IPS-18a (cell line): ENCODE results near the gene TRPV5.

Experiments used
- H3K27ac ChIP-seq: one replicate; pipeline ENCODE4 v1.5.1; 2013; ENCODE audit warnings: low read length
- H3K27me3 ChIP-seq: one replicate; pipeline ENCODE4 v1.6.1; 2013; ENCODE audit warnings: mild to moderate bottlenecking, low read length; ENCODE audit not compliant: control insufficient read depth, insufficient read depth
- H3K36me3 ChIP-seq: one replicate; pipeline ENCODE4 v1.6.1; 2013; ENCODE audit warnings: low read depth, low read length; ENCODE audit not compliant: control insufficient read depth
- H3K4me1 ChIP-seq: one replicate; pipeline ENCODE4 v1.6.1; 2013; ENCODE audit warnings: low read depth, low read length; ENCODE audit not compliant: control insufficient read depth
- H3K4me3 ChIP-seq: one replicate; pipeline ENCODE4 v1.5.1; 2013; ENCODE audit warnings: low read length
- H3K9ac ChIP-seq: one replicate; pipeline ENCODE4 v1.6.1; 2013; ENCODE audit warnings: mild to moderate bottlenecking, low read length, moderate library complexity
- H3K9me3 ChIP-seq: one replicate; pipeline ENCODE4 v1.6.1; 2013; ENCODE audit warnings: low read depth, low read length; ENCODE audit not compliant: control insufficient read depth

Gene TRPV5

DNA sequence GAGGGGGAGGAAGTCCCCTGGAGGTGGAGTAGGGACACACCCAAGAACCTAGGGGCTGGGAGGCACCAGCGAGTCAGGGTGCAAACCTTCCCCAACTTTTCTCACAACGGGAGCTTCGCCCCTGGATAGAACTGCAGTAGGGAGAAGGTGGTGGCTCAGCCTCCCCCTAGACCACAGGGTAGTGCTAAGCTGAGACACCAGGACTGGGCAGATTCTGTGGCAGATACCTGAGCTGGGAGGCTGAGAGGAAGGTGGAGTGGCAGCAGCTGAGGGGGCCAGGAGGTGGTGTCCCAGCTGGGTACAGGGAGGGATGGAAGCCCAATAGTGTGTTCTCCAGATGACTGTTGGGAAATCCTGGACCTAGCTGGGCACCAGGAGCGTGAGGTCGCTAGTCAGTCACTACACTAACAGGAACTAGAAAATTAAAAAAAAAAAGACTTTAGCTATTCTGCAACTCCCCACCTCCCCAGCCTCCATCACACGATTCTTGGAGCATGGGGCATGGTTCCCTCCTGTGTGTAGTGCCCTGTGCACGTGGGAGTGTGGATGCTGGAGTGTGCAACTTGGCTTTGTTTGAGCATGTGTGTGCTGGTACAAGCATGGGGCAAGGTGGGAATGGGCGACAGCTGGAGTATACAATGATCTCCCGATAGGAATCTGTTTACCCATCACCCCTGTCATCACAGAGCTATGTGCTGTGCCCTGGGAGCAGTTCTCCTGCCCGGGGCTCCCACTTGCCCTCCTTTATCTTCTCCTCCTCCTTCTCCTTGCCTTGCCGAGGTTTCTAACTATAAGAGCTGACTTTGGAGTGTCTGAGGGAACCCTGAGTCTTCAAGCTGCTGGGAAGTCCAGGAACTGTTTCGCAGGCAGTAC, 39.2 kb downstream of the TRPV5 start:
- H3K4me3 ChIP-seq, result no peak overlapping the region
- H3K9me3 ChIP-seq, result no peaks in the 10 kb centered on the region
- peaks cover 3% of the 10 kb centered on the region for H3K4me1 ChIP-seq
- H3K27ac ChIP-seq, result no peak overlapping the region
- H3K9ac ChIP-seq, result no peak overlapping the region
- H3K36me3 ChIP-seq, result no peaks in the 10 kb centered on the region
- no peaks in the 10 kb centered on the region for H3K27me3 ChIP-seq

DNA sequence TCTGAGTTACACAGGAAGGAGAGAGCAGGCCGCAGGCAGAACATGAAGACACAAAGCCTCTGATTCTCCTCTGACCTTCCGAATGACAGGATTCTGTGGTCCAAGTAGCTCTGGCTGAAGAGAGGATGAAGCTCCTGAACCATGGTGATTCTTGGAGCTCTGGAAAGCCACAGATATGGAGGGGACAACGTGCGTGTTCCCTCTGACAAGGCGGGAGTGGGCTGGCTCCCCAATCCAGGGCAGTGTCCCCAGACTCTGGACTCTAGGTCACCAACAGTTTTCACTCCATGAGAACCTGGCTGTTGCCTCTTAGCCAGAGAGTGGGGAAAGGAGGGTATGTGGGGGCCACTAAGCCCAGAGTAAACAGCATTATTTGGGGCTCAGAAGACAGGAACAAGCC, 40.6 kb downstream of the TRPV5 start:
- H3K9ac ChIP-seq, result no peak overlapping the region

GRCh38 chr7:142891490-142892082, 42.0 kb downstream of the TRPV5 start:
- Histone ChIP-seq H3K27ac (no peak overlapping the region), H3K36me3 (no peaks in the 10 kb centered on the region), H3K4me3 (no peak overlapping the region), H3K9me3 (no peaks in the 10 kb centered on the region), H3K4me1 (no peaks in the 10 kb centered on the region), H3K9ac (no peak overlapping the region), H3K27me3 (no peaks in the 10 kb centered on the region)

More for the DNA sequence above, 40.6 kb downstream of the TRPV5 start:
- Histone ChIP-seq H3K27ac (no peak overlapping the region), H3K4me3 (no peak overlapping the region), H3K9me3 (no peaks in the 10 kb centered on the region), H3K27me3 (no peaks in the 10 kb centered on the region), H3K36me3 (no peaks in the 10 kb centered on the region), H3K4me1 (no peaks in the 10 kb centered on the region)

DNA sequence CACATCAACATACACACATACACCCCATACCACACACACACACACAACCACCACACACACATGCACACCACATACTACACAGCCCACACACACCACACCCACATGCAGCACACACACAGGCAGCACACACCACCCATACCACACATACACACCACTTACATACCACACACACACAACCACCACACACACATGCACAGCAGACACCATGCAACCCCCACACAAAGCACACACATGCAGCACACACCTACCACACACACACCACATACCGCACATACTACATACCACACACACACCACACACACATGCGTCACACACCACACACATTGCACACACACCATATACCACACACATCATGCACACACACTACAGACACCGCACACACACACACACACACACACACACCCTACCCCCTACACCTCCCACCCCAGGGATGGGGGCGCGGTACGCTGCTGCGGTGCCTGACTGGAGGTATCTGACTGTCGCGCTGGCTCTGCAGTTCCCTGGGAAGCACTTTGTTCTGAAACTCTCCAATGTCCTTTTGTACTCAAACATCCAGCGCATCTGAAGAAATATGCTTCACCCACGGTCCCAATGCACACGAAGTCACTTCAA, 42.6 kb downstream of the TRPV5 start:
- Histone ChIP-seq H3K4me3 (no peak overlapping the region), H3K27me3 (no peaks in the 10 kb centered on the region), H3K27ac (no peak overlapping the region), H3K36me3 (no peaks in the 10 kb centered on the region), H3K4me1 (no peaks in the 10 kb centered on the region), H3K9ac (no peak overlapping the region), H3K9me3 (no peaks in the 10 kb centered on the region)

GRCh38 chr7:142889816-142890215, 43.7 kb downstream of the TRPV5 start:
- H3K27ac ChIP-seq, result no peak overlapping the region
- H3K4me1 ChIP-seq, result no peaks in the 10 kb centered on the region
- H3K27me3 ChIP-seq, result no peaks in the 10 kb centered on the region
- H3K9me3 ChIP-seq, result no peaks in the 10 kb centered on the region
- no peak overlapping the region for H3K4me3 ChIP-seq
- H3K9ac ChIP-seq, result no peak overlapping the region
- H3K36me3 ChIP-seq, result no peaks in the 10 kb centered on the region

GRCh38 chr7:142887282-142888015, 46.1 kb downstream of the TRPV5 start:
- Histone ChIP-seq H3K27ac (no peak overlapping the region), H3K9me3 (no peaks in the 10 kb centered on the region), H3K4me3 (no peak overlapping the region), H3K36me3 (no peaks in the 10 kb centered on the region), H3K9ac (no peak overlapping the region), H3K4me1 (no peaks in the 10 kb centered on the region), H3K27me3 (no peaks in the 10 kb centered on the region)

GRCh38 chr7:142886866-142887265, 46.7 kb downstream of the TRPV5 start:
- H3K36me3 ChIP-seq, result no peaks in the 10 kb centered on the region
- H3K27ac ChIP-seq, result no peak overlapping the region
- H3K9ac ChIP-seq, result no peak overlapping the region
- H3K9me3 ChIP-seq, result no peaks in the 10 kb centered on the region
- H3K4me3 ChIP-seq, result no peak overlapping the region
- H3K4me1 ChIP-seq, result no peaks in the 10 kb centered on the region
- H3K27me3 ChIP-seq, result no peaks in the 10 kb centered on the region

- Histone ChIP-seq H3K4me1 (no peaks in the 10 kb centered on the region), H3K27ac (no peak within 1 kb of the TSS), H3K4me3 (no peak within 1 kb of the TSS), H3K27me3 (no peaks in the 10 kb centered on the region), H3K36me3 (no peaks in the 10 kb centered on the region), H3K9ac (no peak within 1 kb of the TSS), H3K9me3 (no peaks in the 10 kb centered on the region)
These were observed 48.0 kb downstream of the TRPV5 start, which contains the start of gene TRPV6 for GRCh38 chr7:142885311-142886230. TSS of gene TRPV6 (minus strand) at chr7:142885745.

DNA sequence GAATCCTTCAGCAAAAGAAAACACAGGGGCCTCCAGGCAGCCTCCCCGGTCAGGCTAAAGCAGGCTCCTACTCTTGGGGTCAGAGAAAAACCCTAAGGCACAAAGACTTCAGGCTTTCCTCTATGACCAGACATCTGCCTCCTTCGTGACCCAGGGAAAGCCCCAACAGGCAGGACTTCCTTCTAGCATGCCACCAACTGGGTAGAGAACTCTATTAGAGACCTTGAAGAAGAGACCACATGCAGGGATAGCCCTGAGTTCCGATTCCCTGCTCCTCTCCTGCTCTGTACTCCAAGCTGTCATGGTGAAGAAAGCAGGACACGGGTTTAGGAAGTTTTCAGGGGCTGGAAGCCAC, 49.3 kb downstream of the TRPV5 start:
- H3K4me1 ChIP-seq, result no peaks in the 10 kb centered on the region

DNA sequence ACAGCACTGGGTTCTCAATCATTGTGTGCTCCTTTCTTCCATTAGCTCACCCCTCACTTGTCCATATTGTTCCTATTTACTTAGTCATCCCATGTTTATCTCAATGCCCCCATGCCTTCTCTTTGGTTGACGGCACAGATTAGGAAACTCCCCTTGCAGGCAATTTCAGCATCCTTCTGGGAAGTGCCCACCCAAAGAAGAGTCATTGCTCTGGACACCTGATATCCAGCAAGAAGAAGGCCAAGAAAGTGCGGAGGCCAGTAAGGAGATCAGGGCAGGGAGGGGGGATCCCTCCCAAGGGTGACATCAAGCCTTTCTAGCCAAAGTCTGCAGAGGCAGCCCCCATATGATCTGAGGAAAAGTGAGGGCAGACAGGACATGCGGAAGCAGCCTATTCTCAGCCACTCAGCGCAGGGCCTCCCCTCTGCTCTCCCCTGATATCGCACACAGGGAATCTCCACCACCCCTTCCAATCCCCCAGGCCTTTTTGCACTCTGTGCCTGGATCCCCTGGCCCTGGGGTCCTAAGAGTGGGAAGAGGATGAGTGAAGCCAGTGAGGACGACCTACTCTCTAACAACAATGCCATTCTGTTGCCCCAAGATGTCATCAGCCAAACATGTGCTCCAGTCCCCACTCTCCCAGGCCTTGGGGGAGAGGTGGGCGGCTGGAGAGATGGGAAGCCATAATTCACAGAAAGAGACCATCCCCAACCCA, 49.8 kb downstream of the TRPV5 start:
- H3K36me3 ChIP-seq, result no peaks in the 10 kb centered on the region
- no peak overlapping the region for H3K9ac ChIP-seq
- no peak overlapping the region for H3K4me3 ChIP-seq
- no peaks in the 10 kb centered on the region for H3K4me1 ChIP-seq
- H3K9me3 ChIP-seq, result no peaks in the 10 kb centered on the region
- no peaks in the 10 kb centered on the region for H3K27me3 ChIP-seq
- H3K27ac ChIP-seq, result no peak overlapping the region

More for the DNA sequence above, 49.3 kb downstream of the TRPV5 start:
- Histone ChIP-seq H3K27me3 (no peaks in the 10 kb centered on the region), H3K27ac (no peak overlapping the region), H3K36me3 (no peaks in the 10 kb centered on the region), H3K4me3 (no peak overlapping the region), H3K9ac (no peak overlapping the region), H3K9me3 (no peaks in the 10 kb centered on the region)
